CD4-positive, alpha-beta T cell (primary cell): Measurements from ENCODE around the gene PTPN9. TPM values are rescaled to one million over a fixed set of nuclear protein-coding genes. Genes with fewer than 3 reads are reported as not detected.
A peak's percentile ranks its signal among the peaks of the same experiment; 100 is the strongest.

ENCODE experiments used
- ATAC-seq: fragments of 200-7000 bp; cut with Tn5 transposase; one replicate; pipeline ENCODE4 v1.10.0; 2022; ENCODE audit warnings: mild to moderate bottlenecking; ENCODE audit not compliant: poor library complexity
- CTCF ChIA-PET: fragments of 350-600 bp; sonication (Branson Sonifier 250); formaldehyde crosslinking; loops from one replicate; lab custom pipeline; 2021; ENCODE audit warnings: antibody characterized with exemption, inconsistent platforms; lab: Charles Lee
- POLR2A ChIA-PET: fragments of 350-600 bp; sonication (Branson Sonifier 250); formaldehyde crosslinking; loops from one replicate; lab custom pipeline; 2021; ENCODE audit warnings: antibody characterized with exemption, inconsistent platforms; lab: Charles Lee
- DNase-seq, 14 experiments: peaks; one replicate each; pipeline ENCODE4 v3.0.0-alpha.2; 2013 to 2020; ENCODE audit warnings: mixed read lengths in 2 of 14
- H3K27ac ChIP-seq, 2 donors: one replicate each; pipeline versions ENCODE4 v1.5.1 to v1.7.0; 2013; ENCODE audit warnings: low read length in 2 of 2, low read depth in 1 of 2, mild to moderate bottlenecking in 1 of 2
- H3K27me3 ChIP-seq, 2 experiments: 1 replicate in 1 of 2; 2 replicates in 1 of 2; pipeline versions ENCODE4 v1.6.1 to v1.7.0; 2013; ENCODE audit warnings: low read length in 2 of 2, control low read depth in 1 of 2, mild to moderate bottlenecking in 1 of 2, moderate library complexity in 1 of 2; ENCODE audit not compliant: insufficient read depth in 2 of 2, control insufficient read depth in 1 of 2
- H3K36me3 ChIP-seq: one replicate; pipeline ENCODE4 v1.6.1; 2013; ENCODE audit warnings: low read length, control low read depth; ENCODE audit not compliant: insufficient read depth
- H3K4me1 ChIP-seq: one replicate; pipeline ENCODE4 v1.6.1; 2013; ENCODE audit warnings: low read length, control low read depth; ENCODE audit not compliant: insufficient read depth
- H3K4me3 ChIP-seq: one replicate; pipeline ENCODE4 v1.5.1; 2013; ENCODE audit warnings: mild to moderate bottlenecking, low read length, moderate library complexity
- H3K9me3 ChIP-seq, 2 experiments: 1 replicate in 1 of 2; 2 replicates in 1 of 2; pipeline versions ENCODE4 v1.6.1 to v1.7.0; 2013; ENCODE audit warnings: low read length in 2 of 2, mild to moderate bottlenecking in 2 of 2, control low read depth in 1 of 2, moderate library complexity in 1 of 2; ENCODE audit not compliant: control insufficient read depth in 1 of 2, insufficient read depth in 1 of 2
- H3K27ac Mint-ChIP-seq: one replicate; pipeline ENCODE4 v1.8.0; 2020; ENCODE audit warnings: mixed read lengths
- H3K27me3 Mint-ChIP-seq: one replicate; pipeline ENCODE4 v1.8.0; 2021; ENCODE audit warnings: mixed read lengths
- H3K36me3 Mint-ChIP-seq: one replicate; pipeline ENCODE4 v1.8.0; 2021; ENCODE audit warnings: low read depth, mixed read lengths
- H3K4me1 Mint-ChIP-seq: one replicate; pipeline ENCODE4 v1.8.0; 2021; ENCODE audit warnings: low read depth, mixed read lengths
- H3K4me3 Mint-ChIP-seq: one replicate; pipeline ENCODE4 v1.8.0; 2020; ENCODE audit warnings: mild to moderate bottlenecking, mixed read lengths
- H3K9me3 Mint-ChIP-seq: one replicate; pipeline ENCODE4 v1.8.0; 2020; ENCODE audit warnings: mixed read lengths
- intact Hi-C, 2 experiments: fragments of 100-400 bp; cut with DNase I in 1 of 2; cut with micrococcal nuclease in 1 of 2; formaldehyde crosslinking; loops; one replicate each; pipeline versions ENCODE4 v1.15.1 to v1.9.0; 2023 to 2025; cut with DNase I, micrococcal nuclease
- total RNA-seq, 174 experiments: library from RNA in 2 of 174; stranded (reverse) in 2 of 174; gene quantifications; one replicate each; pipeline ENCODE4 v1.2.3 and lab custom pipeline; 2021 to 2026
- TF ChIP-seq, protein P1 (sequence below): fragments of 200-600 bp; IDR thresholded peaks from one replicate; pipeline ENCODE4 v1.8.0; 2022; ENCODE audit warnings: antibody characterized with exemption, mild to moderate bottlenecking

Gene PTPN9
- total RNA-seq, 2 experiments from 2014 or later, result 8.1 to 8.2 TPM

DNA sequence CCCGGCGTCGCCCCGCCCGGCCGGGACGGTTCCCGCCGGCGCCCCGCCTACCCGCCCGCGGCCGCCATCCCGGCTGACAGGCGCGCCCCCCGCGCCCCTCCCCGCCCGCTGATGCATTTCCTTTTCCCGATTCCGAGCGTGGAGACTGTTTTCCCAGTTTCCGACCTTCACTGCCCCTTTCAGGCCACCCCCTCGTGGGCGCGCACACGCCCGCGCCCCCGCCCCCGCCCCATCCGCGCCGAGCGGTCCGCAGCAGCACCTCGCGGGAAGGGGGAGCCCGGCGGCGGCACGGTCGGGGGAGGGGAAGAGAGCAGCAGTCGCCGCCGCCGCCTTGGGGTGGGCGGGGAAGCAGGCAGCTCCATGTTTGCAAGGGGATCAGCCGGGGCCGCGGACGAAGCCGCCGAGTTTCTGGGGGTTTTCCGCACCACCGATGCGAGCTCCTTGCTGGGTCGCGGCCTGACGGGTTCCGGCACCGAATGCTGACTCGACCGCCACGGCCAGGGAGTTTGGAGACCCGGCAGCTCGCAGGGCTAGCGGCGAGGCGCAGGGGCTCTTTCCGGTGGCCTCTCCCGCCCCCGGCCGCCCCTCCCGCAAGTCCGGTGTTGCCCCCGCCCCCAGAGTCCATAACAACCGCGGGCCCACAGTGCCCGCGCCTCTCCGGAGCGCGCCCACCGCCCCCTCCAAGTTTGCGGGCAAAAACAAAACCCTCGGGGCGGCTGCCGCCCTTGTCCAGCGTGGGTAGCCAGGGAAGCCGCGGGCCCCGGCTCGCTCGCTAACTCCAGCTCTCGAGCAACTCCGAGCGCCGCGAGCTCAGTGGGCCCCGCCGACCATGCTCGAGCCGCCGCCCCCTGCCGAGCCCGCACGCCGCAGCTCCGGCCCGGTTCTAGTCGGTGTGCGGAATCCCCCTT lies 124.4 kb downstream of the PTPN9 start:
- H3K9me3 ChIP-seq, result no peaks in the 10 kb centered on the region
- TF ChIP-seq, protein P1, sequence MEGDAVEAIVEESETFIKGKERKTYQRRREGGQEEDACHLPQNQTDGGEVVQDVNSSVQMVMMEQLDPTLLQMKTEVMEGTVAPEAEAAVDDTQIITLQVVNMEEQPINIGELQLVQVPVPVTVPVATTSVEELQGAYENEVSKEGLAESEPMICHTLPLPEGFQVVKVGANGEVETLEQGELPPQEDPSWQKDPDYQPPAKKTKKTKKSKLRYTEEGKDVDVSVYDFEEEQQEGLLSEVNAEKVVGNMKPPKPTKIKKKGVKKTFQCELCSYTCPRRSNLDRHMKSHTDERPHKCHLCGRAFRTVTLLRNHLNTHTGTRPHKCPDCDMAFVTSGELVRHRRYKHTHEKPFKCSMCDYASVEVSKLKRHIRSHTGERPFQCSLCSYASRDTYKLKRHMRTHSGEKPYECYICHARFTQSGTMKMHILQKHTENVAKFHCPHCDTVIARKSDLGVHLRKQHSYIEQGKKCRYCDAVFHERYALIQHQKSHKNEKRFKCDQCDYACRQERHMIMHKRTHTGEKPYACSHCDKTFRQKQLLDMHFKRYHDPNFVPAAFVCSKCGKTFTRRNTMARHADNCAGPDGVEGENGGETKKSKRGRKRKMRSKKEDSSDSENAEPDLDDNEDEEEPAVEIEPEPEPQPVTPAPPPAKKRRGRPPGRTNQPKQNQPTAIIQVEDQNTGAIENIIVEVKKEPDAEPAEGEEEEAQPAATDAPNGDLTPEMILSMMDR, result no peak
- intact Hi-C loops, result loop anchor here (1.0 to 10.0 kb wide), 13 partner anchors 53 to 1462 kb away; partner anchors contain the start of genes C15orf39 (in 2 of the 2), CLK3 (in 2 of the 2), MAN2C1 (in 2 of the 2) and IMP3 (in 1 of the 2)
- H3K4me3 Mint-ChIP-seq, result peak overlapping the region; percentile 96
- no peaks in the 10 kb centered on the region for H3K27me3 ChIP-seq
- peak overlapping the region; percentile 96 for H3K27ac Mint-ChIP-seq
- peaks cover 35% of the 10 kb centered on the region for H3K4me1 Mint-ChIP-seq
- ATAC-seq (no peak), DNase-seq (peak; percentile 61 to 94 (median 80))
- ChIA-PET POLR2A (interaction anchor here (0.6 to 7.4 kb wide), 51 partner anchors 9 to 1460 kb away, joined by 3 to 294 read pairs (median 5); partner anchors contain the start of genes C15orf39, COX5A, FAM219B and IMP3), CTCF (interaction anchor here (1.6 to 3.9 kb wide), 4 partner anchors 9 to 186 kb away, joined by 5 to 14 read pairs (median 8); partner anchors contain the start of genes IMP3, MAN2C1 and SNUPN)
- H3K36me3 ChIP-seq, result no peaks in the 10 kb centered on the region
- peak overlapping the region; percentile 93 for H3K4me3 ChIP-seq
- H3K9me3 Mint-ChIP-seq, result no peaks in the 10 kb centered on the region
- H3K36me3 Mint-ChIP-seq, result peaks cover 16% of the 10 kb centered on the region
- peak overlapping the region; percentile 94 to 99 for H3K27ac ChIP-seq
- H3K27me3 Mint-ChIP-seq, result no peaks in the 10 kb centered on the region
- peaks cover 38% of the 10 kb centered on the region for H3K4me1 ChIP-seq

DNA sequence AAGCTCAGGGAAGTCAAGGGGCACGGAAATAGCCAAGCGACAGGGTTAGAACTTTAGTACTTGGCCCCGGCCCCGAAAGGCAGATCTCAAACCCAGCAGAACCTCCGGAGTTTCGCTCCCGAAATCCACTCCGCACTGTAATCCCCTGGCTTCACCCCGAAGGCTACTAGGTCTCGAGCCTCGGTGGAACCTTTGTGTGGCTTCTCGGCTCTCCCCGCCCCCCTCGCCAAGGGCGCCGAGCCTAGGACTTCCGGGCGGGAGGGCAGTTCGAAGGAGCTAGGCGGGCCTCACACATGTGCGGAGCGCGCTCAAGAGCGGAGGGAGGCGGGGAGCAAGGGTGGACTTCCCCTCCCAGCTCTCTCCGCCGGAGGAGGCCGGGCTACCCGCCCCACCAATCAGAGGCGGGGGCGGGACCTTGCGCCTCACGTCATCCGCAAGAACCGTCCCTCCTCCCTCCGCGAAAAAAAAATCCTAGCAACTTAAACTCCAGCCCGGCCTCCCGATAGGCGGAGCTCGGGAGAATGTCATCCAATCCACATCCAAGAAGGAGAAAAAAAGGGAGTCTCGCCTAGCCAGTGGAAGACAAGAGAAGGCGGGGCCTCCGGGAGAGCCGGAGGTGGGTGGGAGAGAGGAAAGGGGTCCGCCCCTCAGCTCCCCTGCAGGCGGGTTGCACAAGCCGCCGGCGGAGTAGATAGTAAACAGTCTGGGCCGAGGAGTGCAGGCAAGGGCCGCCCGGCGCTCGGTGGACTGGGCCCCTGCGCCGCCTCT lies 125.2 kb downstream of the PTPN9 start:
- H3K36me3 Mint-ChIP-seq, result peaks cover 16% of the 10 kb centered on the region
- DNase-seq, result peak; percentile 90 to 100 (median 96)
- H3K9me3 Mint-ChIP-seq, result no peaks in the 10 kb centered on the region
- Histone ChIP-seq H3K27ac (peak overlapping the region; percentile 91 to 99), H3K9me3 (no peaks in the 10 kb centered on the region), H3K4me3 (peak overlapping the region; percentile 93), H3K27me3 (no peaks in the 10 kb centered on the region), H3K4me1 (peaks cover 43% of the 10 kb centered on the region), H3K36me3 (no peaks in the 10 kb centered on the region)
- H3K4me3 Mint-ChIP-seq, result peak overlapping the region; percentile 98
- TF ChIP-seq, protein P1, result no peak
- peak overlapping the region; percentile 96 for H3K27ac Mint-ChIP-seq
- ChIA-PET CTCF (interaction anchor here (0.6 to 3.9 kb wide), 6 partner anchors 8 to 187 kb away, joined by 3 to 26 read pairs (median 8); partner anchors contain the start of genes IMP3, MAN2C1 and SNUPN), POLR2A (interaction anchor here (0.6 to 7.4 kb wide), 45 partner anchors 8 to 1460 kb away, joined by 3 to 294 read pairs (median 6); partner anchors contain the start of genes C15orf39, ETFA, FAM219B and IMP3)
- peaks cover 43% of the 10 kb centered on the region for H3K4me1 Mint-ChIP-seq
- peak; percentile 37 for ATAC-seq
- no peaks in the 10 kb centered on the region for H3K27me3 Mint-ChIP-seq
- intact Hi-C loops, result loop anchor here (1.0 to 10.0 kb wide), 10 partner anchors 86 to 1462 kb away; partner anchors contain the start of genes C15orf39 (in 2 of the 2), MAN2C1 (in 2 of the 2), CLK3 (in 1 of the 2) and IMP3 (in 1 of the 2)
